HEK293T (cell line): ENCODE measurements around the gene MAML2.

Experiments
- CTCF ChIA-PET: fragments of 350-600 bp; formaldehyde crosslinking; extraction: SDS; loops from one replicate; lab custom pipeline; 2021; ENCODE audit warnings: antibody characterized with exemption, inconsistent platforms; lab: Yijun Ruan, JAX
- POLR2A ChIA-PET: fragments of 350-600 bp; formaldehyde crosslinking; extraction: SDS; loops from one replicate; lab custom pipeline; 2020; ENCODE audit warnings: antibody characterized with exemption, inconsistent platforms; lab: Yijun Ruan, JAX
- DNase-seq: peaks from one replicate; pipeline ENCODE4 v3.0.0; 2012; ENCODE audit warnings: mixed read lengths; ENCODE audit errors: extremely low spot score
- ARNT ChIP-seq: fragments of 450-650 bp; IDR thresholded peaks from 2 replicates; pipeline ENCODE4 v1.6.1; 2017; ENCODE audit warnings: mild to moderate bottlenecking
- BHLHE40 ChIP-seq: fragments of 450-650 bp; IDR thresholded peaks from 2 replicates; pipeline ENCODE4 v1.6.1; 2016; ENCODE audit warnings: mild to moderate bottlenecking, moderate library complexity, borderline replicate concordance
- CTBP1 ChIP-seq: fragments of 450-650 bp; IDR thresholded peaks from 2 replicates; pipeline ENCODE4 v1.6.1; 2016; ENCODE audit warnings: borderline replicate concordance
- ELF4 ChIP-seq: fragments of 450-650 bp; IDR thresholded peaks from 2 replicates; pipeline ENCODE4 v1.6.1; 2017; ENCODE audit warnings: antibody characterized with exemption
- FOXA1 ChIP-seq: fragments of 450-650 bp; IDR thresholded peaks from 2 replicates; pipeline ENCODE4 v1.6.1; 2016; ENCODE audit warnings: mild to moderate bottlenecking
- FOXK2 ChIP-seq: fragments of 450-650 bp; IDR thresholded peaks from 2 replicates; pipeline ENCODE4 v1.6.1; 2016; ENCODE audit warnings: mild to moderate bottlenecking
- FOXM1 ChIP-seq: fragments of 450-650 bp; IDR thresholded peaks from 2 replicates; pipeline ENCODE4 v1.6.1; 2017; ENCODE audit warnings: mild to moderate bottlenecking, borderline replicate concordance
- HDGF ChIP-seq: fragments of 450-650 bp; IDR thresholded peaks from 2 replicates; pipeline ENCODE4 v1.6.1; 2017; ENCODE audit warnings: antibody characterized with exemption, borderline replicate concordance
- L3MBTL2 ChIP-seq: fragments of 450-650 bp; conservative IDR thresholded peaks from 2 replicates; pipeline ENCODE4 v1.6.1; 2016; ENCODE audit warnings: mild to moderate bottlenecking
- LEF1 ChIP-seq: fragments of 450-650 bp; IDR thresholded peaks from 2 replicates; pipeline ENCODE4 v1.6.1; 2017; ENCODE audit warnings: mild to moderate bottlenecking, borderline replicate concordance
- NFRKB ChIP-seq: fragments of 450-650 bp; IDR thresholded peaks from 2 replicates; pipeline ENCODE4 v1.6.1; 2016; ENCODE audit warnings: mild to moderate bottlenecking, moderate library complexity
- PKNOX1 ChIP-seq: fragments of 450-650 bp; IDR thresholded peaks from 2 replicates; pipeline ENCODE4 v1.6.1; 2016
- SP1 ChIP-seq: fragments of 450-650 bp; IDR thresholded peaks from 2 replicates; pipeline ENCODE4 v1.6.1; 2017
- SUZ12 ChIP-seq: fragments of 450-650 bp; IDR thresholded peaks from 2 replicates; pipeline ENCODE4 v1.6.1; 2016; ENCODE audit warnings: mild to moderate bottlenecking
- TARDBP ChIP-seq: fragments of 450-650 bp; IDR thresholded peaks from 2 replicates; pipeline ENCODE4 v1.6.1; 2016
- ZNF384 ChIP-seq: fragments of 450-650 bp; IDR thresholded peaks from 2 replicates; pipeline ENCODE4 v1.6.1; 2016

The MAML2 gene

DNA sequence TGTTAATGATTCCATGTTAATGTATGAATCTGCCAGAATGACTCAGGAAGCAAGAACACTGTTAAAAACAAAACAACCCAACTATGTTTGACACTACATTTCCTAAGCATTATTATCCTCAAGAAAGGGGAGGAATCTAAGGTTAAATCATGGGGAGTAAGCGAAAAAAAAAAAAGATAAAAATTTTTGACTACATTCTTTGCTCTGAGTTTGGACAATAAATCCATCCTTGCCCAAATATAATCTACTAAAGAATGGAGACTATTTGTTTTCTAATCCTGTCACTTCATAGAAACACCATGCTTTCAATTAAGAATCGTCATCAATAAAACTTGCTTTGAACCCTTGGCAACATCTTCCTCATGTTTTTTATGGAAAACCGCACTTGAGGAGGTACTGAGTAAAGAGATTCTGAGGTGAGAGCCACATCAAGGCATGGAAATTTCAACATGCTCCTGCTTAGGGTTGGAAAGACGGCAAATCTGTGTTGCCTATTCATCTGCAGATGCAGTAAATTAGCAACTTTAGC, 9.7 kb downstream of the MAML2 start:
- CTCF ChIA-PET, result interaction anchor here (0.8 to 2.5 kb wide), 3 partner anchors 9 to 531 kb away, joined by 3 to 17 read pairs (median 4); partner anchors contain the start of gene MAML2
- DNase-seq, result no peak
- POLR2A ChIA-PET, result interaction anchor here (1.6 to 2.2 kb wide), 2 partner anchors 9 to 26 kb away, joined by 5 to 7 read pairs; partner anchors contain the start of gene MAML2
- TF ChIP-seq ELF4 (no peak), LEF1 (no peak), FOXM1 (no peak), L3MBTL2 (no peak), ARNT (no peak), BHLHE40 (no peak), SP1 (no peak), NFRKB (no peak), HDGF (no peak), PKNOX1 (no peak), SUZ12 (no peak), FOXA1 (no peak), ZNF384 (no peak), CTBP1 (no peak), TARDBP (no peak), FOXK2 (no peak)

GRCh38 chr11:96332126-96332771, 10.7 kb downstream of the MAML2 start:
- ChIA-PET POLR2A (interaction anchor here (1.6 to 2.2 kb wide), 3 partner anchors 10 to 57 kb away, joined by 4 to 7 read pairs (median 5); partner anchors contain the start of genes CCDC82, JRKL and MAML2), CTCF (interaction anchor here (0.8 to 2.5 kb wide), 4 partner anchors 10 to 530 kb away, joined by 3 to 17 read pairs (median 4); partner anchors contain the start of gene MAML2)
- TF ChIP-seq BHLHE40 (no peak), SP1 (no peak), FOXK2 (no peak), ELF4 (no peak), ARNT (no peak), FOXM1 (no peak), NFRKB (no peak), TARDBP (no peak), L3MBTL2 (no peak), PKNOX1 (no peak), CTBP1 (no peak), HDGF (no peak), LEF1 (no peak), SUZ12 (no peak), ZNF384 (no peak), FOXA1 (no peak)
- no peak for DNase-seq

- CTCF ChIA-PET, result interaction anchor here (1.6 to 2.5 kb wide), 2 partner anchors 11 to 20 kb away, joined by 3 to 17 read pairs; partner anchors contain the start of gene MAML2
- POLR2A ChIA-PET, result interaction anchor here (1.6 to 2.2 kb wide), 3 partner anchors 11 to 58 kb away, joined by 4 to 7 read pairs (median 5); partner anchors contain the start of genes CCDC82, JRKL and MAML2
- no peak for DNase-seq
- TF ChIP-seq SUZ12, result no peak
- no peak for TF ChIP-seq SP1
- no peak for TF ChIP-seq L3MBTL2
- no peak for TF ChIP-seq FOXK2
- TF ChIP-seq ZNF384, result no peak
- TF ChIP-seq BHLHE40, result no peak
- no peak for TF ChIP-seq FOXA1
- no peak for TF ChIP-seq LEF1
Measured at GRCh38 chr11:96331699-96332116, 11.3 kb downstream of the MAML2 start.

DNA sequence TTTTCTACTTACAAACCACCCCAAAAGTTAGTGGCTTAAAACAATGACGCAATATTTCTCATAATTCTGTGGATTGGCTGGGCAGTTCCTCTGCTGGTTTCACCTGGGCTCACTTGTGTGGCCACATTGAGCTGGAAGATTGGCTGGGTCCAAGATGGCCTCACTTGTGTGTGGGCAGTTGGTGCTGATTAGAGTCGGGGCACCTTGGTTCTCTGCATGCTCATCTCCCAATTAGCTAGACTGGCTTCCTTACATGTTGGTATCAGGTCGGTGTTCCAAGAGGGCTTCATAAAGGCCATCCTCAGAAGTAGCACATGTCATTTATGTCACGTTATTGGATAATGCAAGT, 12.5 kb downstream of the MAML2 start:
- no peak for DNase-seq
- TF ChIP-seq SP1 (no peak), NFRKB (no peak), HDGF (no peak), CTBP1 (no peak)
- ChIA-PET CTCF (interaction anchor here (1.2 kb wide), 1 partner anchor 10 kb away, joined by 4 read pairs; no protein-coding TSS in a partner anchor), POLR2A (interaction anchor here (1.3 kb wide), 1 partner anchor 25 kb away, joined by 3 read pairs; no protein-coding TSS in a partner anchor)

DNA sequence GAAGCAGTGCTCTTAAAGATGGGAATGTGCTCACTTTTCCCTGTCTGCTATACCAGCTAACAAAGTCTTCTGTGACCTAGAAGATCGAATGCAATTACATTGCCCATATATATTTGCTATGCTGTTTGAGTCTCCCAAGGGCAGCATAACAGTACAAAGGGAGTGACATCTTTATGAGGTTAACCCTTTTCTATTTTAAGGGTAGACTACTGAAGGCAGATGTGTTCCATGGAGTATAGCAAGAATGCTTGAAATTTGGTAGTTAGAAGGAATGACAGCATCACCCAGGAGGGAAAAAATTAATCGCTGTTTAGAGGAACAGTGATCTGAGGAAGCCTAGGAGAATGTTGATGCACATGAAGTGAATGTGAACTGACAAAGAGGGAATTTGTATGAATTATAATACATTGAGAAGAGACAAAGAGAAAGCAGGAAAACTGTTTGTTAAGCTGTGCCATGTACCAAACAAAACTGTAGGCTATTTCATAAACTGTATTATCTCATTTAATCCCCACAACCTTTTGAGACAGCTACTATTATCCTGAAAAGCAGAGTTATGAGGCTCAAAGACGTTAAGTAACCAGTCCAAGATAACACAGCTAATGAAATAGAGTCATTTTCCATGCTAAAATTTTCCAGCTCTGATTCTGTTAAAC, 13.0 kb downstream of the MAML2 start:
- CTCF ChIA-PET, result interaction anchor here (1.2 kb wide), 1 partner anchor 10 kb away, joined by 4 read pairs; no protein-coding TSS in a partner anchor
- POLR2A ChIA-PET, result interaction anchor here (1.3 kb wide), 1 partner anchor 24 kb away, joined by 3 read pairs; no protein-coding TSS in a partner anchor
- no peak for DNase-seq
- TF ChIP-seq PKNOX1, result peak; percentile 88
- TF ChIP-seq SP1, result no peak

- TF ChIP-seq ARNT, result no peak
- no peak for TF ChIP-seq FOXM1
- TF ChIP-seq ELF4, result no peak
- TF ChIP-seq SUZ12, result no peak
- no peak for TF ChIP-seq ZNF384
- no peak for TF ChIP-seq BHLHE40
- no peak for TF ChIP-seq CTBP1
- TF ChIP-seq LEF1, result no peak
- no peak for TF ChIP-seq NFRKB
- no peak for TF ChIP-seq L3MBTL2
- TF ChIP-seq TARDBP, result no peak
- no peak for TF ChIP-seq HDGF
- no peak for TF ChIP-seq PKNOX1
- no peak for TF ChIP-seq FOXK2
- no peak for TF ChIP-seq SP1
- no peak for TF ChIP-seq FOXA1
- ChIA-PET CTCF (no interaction called here), POLR2A (interaction anchor here (1.3 kb wide), 1 partner anchor 24 kb away, joined by 3 read pairs; no protein-coding TSS in a partner anchor)
- no peak for DNase-seq
Measured at GRCh38 chr11:96329419-96329818, 13.6 kb downstream of the MAML2 start.
